HepG2 (cell line): Measurements from ENCODE around the gene MIA2. TPM values are rescaled to one million over a fixed set of nuclear protein-coding genes. Genes with fewer than 3 reads are reported as not detected.

ENCODE experiments used
- CENPX ChIP-seq: sonication (generic); formaldehyde crosslinking; IDR thresholded peaks from 2 replicates; pipeline ENCODE4 v1.9.0; 2021; ENCODE audit warnings: mild to moderate bottlenecking, missing genetic modification reagents, moderate library complexity
- HNF4A ChIP-seq: sonication (generic); formaldehyde crosslinking; IDR thresholded peaks from 2 replicates; pipeline ENCODE4 v1.4.0; 2020; ENCODE audit warnings: missing genetic modification reagents
- KMT2A ChIP-seq: sonication (generic); formaldehyde crosslinking; IDR thresholded peaks from 2 replicates; pipeline ENCODE4 v1.4.0; 2020; ENCODE audit warnings: missing genetic modification reagents
- LCORL ChIP-seq, 2 experiments: fragments of 450-650 bp in 1 of 2; sonication (generic) in 1 of 2; formaldehyde crosslinking in 1 of 2; IDR thresholded peaks; 2 replicates each; pipeline versions ENCODE4 v1.5.0 to v1.6.1; 2017 to 2020; ENCODE audit warnings: antibody characterized with exemption in 1 of 2, missing genetic modification reagents in 1 of 2
- MIER3 ChIP-seq: IDR thresholded peaks from 2 replicates; pipeline ENCODE4 v1.6.1; 2016; ENCODE audit warnings: missing compliant biosample characterization, borderline replicate concordance
- NR2F6 ChIP-seq, 2 experiments: IDR thresholded peaks; 2 replicates each; pipeline ENCODE4 v1.6.1; 2016; ENCODE audit warnings: antibody characterized with exemption in 1 of 2, mild to moderate bottlenecking in 1 of 2
- SIN3B ChIP-seq: fragments of 150-350 bp; IDR thresholded peaks from 2 replicates; pipeline ENCODE4 v1.6.1; 2014; ENCODE audit warnings: low read length
- ZBTB42 ChIP-seq: sonication (generic); formaldehyde crosslinking; IDR thresholded peaks from 2 replicates; pipeline ENCODE4 v1.5.0; 2020; ENCODE audit warnings: mild to moderate bottlenecking, missing genetic modification reagents
- ZFX ChIP-seq: sonication (generic); formaldehyde crosslinking; IDR thresholded peaks from 2 replicates; pipeline ENCODE4 v1.4.0; 2020; ENCODE audit warnings: mild to moderate bottlenecking, low read depth, missing genetic modification reagents, moderate library complexity
- ZNF18 ChIP-seq: sonication (generic); formaldehyde crosslinking; IDR thresholded peaks from 2 replicates; pipeline ENCODE4 v1.8.0; 2022; ENCODE audit warnings: mild to moderate bottlenecking, missing genetic modification reagents; ENCODE audit not compliant: insufficient replicate concordance
- ZNF264 ChIP-seq: sonication (generic); formaldehyde crosslinking; IDR thresholded peaks from 2 replicates; pipeline ENCODE4 v1.4.0; 2020; ENCODE audit warnings: missing genetic modification reagents
- ZNF580 ChIP-seq: IDR thresholded peaks from 2 replicates; pipeline ENCODE4 v1.6.1; 2016; ENCODE audit warnings: low read depth, borderline replicate concordance
- polyA plus RNA-seq, 8 experiments: library from polyadenylated mRNA; depleted of rRNA in 3 of 8; stranded (reverse) in 7 of 8; unstranded in 1 of 8; fragments of >200 nt; fragmentation: Illumina TruSeq in 4 of 8; extraction: Trizol in 4 of 8; gene quantifications; 2 replicates each; pipeline versions ENCODE4 v1.2.1 to v1.2.3, GENCODE V29; 2011 to 2016; ENCODE audit warnings: low read depth in 4 of 8, missing spikeins in 1 of 8, mixed read lengths in 1 of 8; ENCODE audit not compliant: insufficient read depth in 1 of 8
- total RNA-seq, 5 experiments: library from RNA; depleted of rRNA; stranded (reverse); fragments of >200 nt; fragmentation: Illumina TruSeq; extraction: Trizol; gene quantifications; 2 replicates each; pipeline ENCODE4 v1.2.3, GENCODE V29; 2016; ENCODE audit warnings: low read depth in 1 of 5
- TF ChIP-seq, protein P1 (sequence below): sonication (generic); formaldehyde crosslinking; IDR thresholded peaks from 2 replicates; pipeline ENCODE4 v1.5.0; 2020; ENCODE audit warnings: missing genetic modification reagents
- TF ChIP-seq, protein P2 (sequence below): sonication (generic); formaldehyde crosslinking; IDR thresholded peaks from 2 replicates; pipeline ENCODE4 v1.4.0; 2020; ENCODE audit warnings: missing genetic modification reagents
- TF ChIP-seq, protein P3 (sequence below): sonication (generic); formaldehyde crosslinking; IDR thresholded peaks from 2 replicates; pipeline ENCODE4 v1.4.0; 2020; ENCODE audit warnings: missing genetic modification reagents, borderline replicate concordance
- TF ChIP-seq, protein P4 (sequence below): sonication (generic); formaldehyde crosslinking; IDR thresholded peaks from 2 replicates; pipeline ENCODE4 v1.4.0; 2020; ENCODE audit warnings: missing genetic modification reagents, mild to moderate bottlenecking, borderline replicate concordance
- TF ChIP-seq, protein P5 (sequence below): sonication (generic); formaldehyde crosslinking; conservative IDR thresholded peaks from 2 replicates; pipeline ENCODE4 v1.4.0; 2020; ENCODE audit warnings: mild to moderate bottlenecking, missing genetic modification reagents, moderate library complexity

Gene MIA2
- total and polyA plus RNA-seq, 2 of the 13 experiments (the other 11 are each of a cell fraction or from before 2014, with no cell fraction given): 134 to 158 TPM

GRCh38 chr14:39186941-39187525, 46.7 kb upstream of the MIA2 start (continued):
- TF ChIP-seq, protein P1, sequence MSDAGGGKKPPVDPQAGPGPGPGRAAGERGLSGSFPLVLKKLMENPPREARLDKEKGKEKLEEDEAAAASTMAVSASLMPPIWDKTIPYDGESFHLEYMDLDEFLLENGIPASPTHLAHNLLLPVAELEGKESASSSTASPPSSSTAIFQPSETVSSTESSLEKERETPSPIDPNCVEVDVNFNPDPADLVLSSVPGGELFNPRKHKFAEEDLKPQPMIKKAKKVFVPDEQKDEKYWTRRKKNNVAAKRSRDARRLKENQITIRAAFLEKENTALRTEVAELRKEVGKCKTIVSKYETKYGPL (CRISPR knock-in tag): peak; percentile 44; the same call in 1 of the 2 replicates
- peak; percentile 52 for TF ChIP-seq HNF4A
- TF ChIP-seq, protein P2, sequence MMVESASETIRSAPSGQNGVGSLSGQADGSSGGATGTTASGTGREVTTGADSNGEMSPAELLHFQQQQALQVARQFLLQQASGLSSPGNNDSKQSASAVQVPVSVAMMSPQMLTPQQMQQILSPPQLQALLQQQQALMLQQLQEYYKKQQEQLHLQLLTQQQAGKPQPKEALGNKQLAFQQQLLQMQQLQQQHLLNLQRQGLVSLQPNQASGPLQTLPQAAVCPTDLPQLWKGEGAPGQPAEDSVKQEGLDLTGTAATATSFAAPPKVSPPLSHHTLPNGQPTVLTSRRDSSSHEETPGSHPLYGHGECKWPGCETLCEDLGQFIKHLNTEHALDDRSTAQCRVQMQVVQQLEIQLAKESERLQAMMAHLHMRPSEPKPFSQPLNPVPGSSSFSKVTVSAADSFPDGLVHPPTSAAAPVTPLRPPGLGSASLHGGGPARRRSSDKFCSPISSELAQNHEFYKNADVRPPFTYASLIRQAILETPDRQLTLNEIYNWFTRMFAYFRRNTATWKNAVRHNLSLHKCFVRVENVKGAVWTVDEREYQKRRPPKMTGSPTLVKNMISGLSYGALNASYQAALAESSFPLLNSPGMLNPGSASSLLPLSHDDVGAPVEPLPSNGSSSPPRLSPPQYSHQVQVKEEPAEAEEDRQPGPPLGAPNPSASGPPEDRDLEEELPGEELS (CRISPR knock-in tag): peak; percentile 30; the same call in 1 of the 2 replicates
- TF ChIP-seq, protein P3, sequence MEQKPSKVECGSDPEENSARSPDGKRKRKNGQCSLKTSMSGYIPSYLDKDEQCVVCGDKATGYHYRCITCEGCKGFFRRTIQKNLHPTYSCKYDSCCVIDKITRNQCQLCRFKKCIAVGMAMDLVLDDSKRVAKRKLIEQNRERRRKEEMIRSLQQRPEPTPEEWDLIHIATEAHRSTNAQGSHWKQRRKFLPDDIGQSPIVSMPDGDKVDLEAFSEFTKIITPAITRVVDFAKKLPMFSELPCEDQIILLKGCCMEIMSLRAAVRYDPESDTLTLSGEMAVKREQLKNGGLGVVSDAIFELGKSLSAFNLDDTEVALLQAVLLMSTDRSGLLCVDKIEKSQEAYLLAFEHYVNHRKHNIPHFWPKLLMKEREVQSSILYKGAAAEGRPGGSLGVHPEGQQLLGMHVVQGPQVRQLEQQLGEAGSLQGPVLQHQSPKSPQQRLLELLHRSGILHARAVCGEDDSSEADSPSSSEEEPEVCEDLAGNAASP: peak; percentile 9; the same call in 1 of the 2 replicates
- TF ChIP-seq NR2F6 (IDR thresholded peaks at IDR 0.05): no peak
- peak; percentile 33; the same call in 1 of the 2 replicates for TF ChIP-seq NR2F6 (CRISPR knock-in tag; IDR thresholded peaks at IDR 0.05)
- 0 out of 2 replicates have a peak, but pooled peaks have one; percentile 35 for TF ChIP-seq MIER3 (CRISPR knock-in tag)
- TF ChIP-seq SIN3B: no peak
- TF ChIP-seq KMT2A (CRISPR knock-in tag): 0 out of 2 replicates have a peak, but pooled peaks have one; percentile 31
- TF ChIP-seq, protein P4, sequence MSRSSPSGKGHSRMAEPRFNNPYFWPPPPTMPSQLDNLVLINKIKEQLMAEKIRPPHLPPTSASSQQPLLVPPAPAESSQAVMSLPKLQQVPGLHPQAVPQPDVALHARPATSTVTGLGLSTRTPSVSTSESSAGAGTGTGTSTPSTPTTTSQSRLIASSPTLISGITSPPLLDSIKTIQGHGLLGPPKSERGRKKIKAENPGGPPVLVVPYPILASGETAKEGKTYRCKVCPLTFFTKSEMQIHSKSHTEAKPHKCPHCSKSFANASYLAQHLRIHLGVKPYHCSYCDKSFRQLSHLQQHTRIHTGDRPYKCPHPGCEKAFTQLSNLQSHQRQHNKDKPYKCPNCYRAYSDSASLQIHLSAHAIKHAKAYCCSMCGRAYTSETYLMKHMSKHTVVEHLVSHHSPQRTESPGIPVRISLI: 0 out of 2 replicates have a peak, but pooled peaks have one; percentile 22
- no peak for TF ChIP-seq ZNF18 (CRISPR knock-in tag)
- 0 out of 2 replicates have a peak, but pooled peaks have one; percentile 30 for TF ChIP-seq ZFX (CRISPR knock-in tag)
- no peak for TF ChIP-seq ZBTB42
- TF ChIP-seq CENPX (CRISPR knock-in tag): no peak
- TF ChIP-seq ZNF264 (CRISPR knock-in tag): no peak
- TF ChIP-seq, protein P5, sequence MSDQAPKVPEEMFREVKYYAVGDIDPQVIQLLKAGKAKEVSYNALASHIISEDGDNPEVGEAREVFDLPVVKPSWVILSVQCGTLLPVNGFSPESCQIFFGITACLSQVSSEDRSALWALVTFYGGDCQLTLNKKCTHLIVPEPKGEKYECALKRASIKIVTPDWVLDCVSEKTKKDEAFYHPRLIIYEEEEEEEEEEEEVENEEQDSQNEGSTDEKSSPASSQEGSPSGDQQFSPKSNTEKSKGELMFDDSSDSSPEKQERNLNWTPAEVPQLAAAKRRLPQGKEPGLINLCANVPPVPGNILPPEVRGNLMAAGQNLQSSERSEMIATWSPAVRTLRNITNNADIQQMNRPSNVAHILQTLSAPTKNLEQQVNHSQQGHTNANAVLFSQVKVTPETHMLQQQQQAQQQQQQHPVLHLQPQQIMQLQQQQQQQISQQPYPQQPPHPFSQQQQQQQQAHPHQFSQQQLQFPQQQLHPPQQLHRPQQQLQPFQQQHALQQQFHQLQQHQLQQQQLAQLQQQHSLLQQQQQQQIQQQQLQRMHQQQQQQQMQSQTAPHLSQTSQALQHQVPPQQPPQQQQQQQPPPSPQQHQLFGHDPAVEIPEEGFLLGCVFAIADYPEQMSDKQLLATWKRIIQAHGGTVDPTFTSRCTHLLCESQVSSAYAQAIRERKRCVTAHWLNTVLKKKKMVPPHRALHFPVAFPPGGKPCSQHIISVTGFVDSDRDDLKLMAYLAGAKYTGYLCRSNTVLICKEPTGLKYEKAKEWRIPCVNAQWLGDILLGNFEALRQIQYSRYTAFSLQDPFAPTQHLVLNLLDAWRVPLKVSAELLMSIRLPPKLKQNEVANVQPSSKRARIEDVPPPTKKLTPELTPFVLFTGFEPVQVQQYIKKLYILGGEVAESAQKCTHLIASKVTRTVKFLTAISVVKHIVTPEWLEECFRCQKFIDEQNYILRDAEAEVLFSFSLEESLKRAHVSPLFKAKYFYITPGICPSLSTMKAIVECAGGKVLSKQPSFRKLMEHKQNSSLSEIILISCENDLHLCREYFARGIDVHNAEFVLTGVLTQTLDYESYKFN (CRISPR knock-in tag): 0 out of 2 replicates have a peak, but pooled peaks have one; percentile 32
- 0 out of 2 replicates have a peak, but pooled peaks have one; percentile 24 for TF ChIP-seq ZNF580 (CRISPR knock-in tag)
- TF ChIP-seq LCORL (IDR thresholded peaks at IDR 0.05): no peak
- peak; percentile 63; the same call in 1 of the 2 replicates for TF ChIP-seq LCORL (CRISPR knock-in tag; IDR thresholded peaks at IDR 0.05)
